CD14-positive monocyte (primary cell): ENCODE measurements around the gene MPPED1. TPM values are rescaled to one million over a fixed set of nuclear protein-coding genes. Genes with fewer than 3 reads are reported as not detected.

Experiments used
- DNase-seq, 3 donors: peaks; one replicate each; pipeline ENCODE4 v3.0.0-alpha.2; 2011 to 2022
- H2AFZ ChIP-seq: 2 replicates; pipeline ENCODE4 v1.6.0; 2012; ENCODE audit warnings: mild to moderate bottlenecking, low read depth, low read length, inconsistent platforms; ENCODE audit not compliant: insufficient read depth, poor library complexity, severe bottlenecking
- H3K27ac ChIP-seq, 2 donors: 1 replicate in 1 of 2; 2 replicates in 1 of 2; pipeline ENCODE4 v1.5.1; 2012 to 2013; ENCODE audit warnings: low read length in 2 of 2, control low read depth in 1 of 2, inconsistent platforms in 1 of 2, low read depth in 1 of 2, mild to moderate bottlenecking in 1 of 2
- H3K27me3 ChIP-seq, 2 donors: one replicate each; pipeline versions ENCODE4 v1.6.0 to v1.6.1; 2011 to 2013; ENCODE audit warnings: low read length in 2 of 2; ENCODE audit not compliant: control insufficient read depth in 2 of 2, insufficient read depth in 2 of 2
- H3K36me3 ChIP-seq, 2 donors: replicated peaks in 1 of 2; 1 replicate in 1 of 2; 2 replicates in 1 of 2; pipeline versions ENCODE4 v1.5.1 to v1.6.1; 2012 to 2013; ENCODE audit warnings: low read length in 2 of 2, control low read depth in 1 of 2, inconsistent platforms in 1 of 2, mild to moderate bottlenecking in 1 of 2; ENCODE audit not compliant: insufficient read depth in 2 of 2, control insufficient read depth in 1 of 2
- H3K4me1 ChIP-seq, 2 donors: 1 replicate in 1 of 2; 2 replicates in 1 of 2; pipeline versions ENCODE4 v1.5.1 to v1.6.1; 2012 to 2013; ENCODE audit warnings: low read length in 2 of 2, control low read depth in 1 of 2, inconsistent platforms in 1 of 2, mild to moderate bottlenecking in 1 of 2, moderate library complexity in 1 of 2; ENCODE audit not compliant: insufficient read depth in 2 of 2, control insufficient read depth in 1 of 2
- H3K4me2 ChIP-seq: replicated peaks from 2 replicates; pipeline ENCODE3; 2012; ENCODE audit warnings: low read length, moderate library complexity, mild to moderate bottlenecking; ENCODE audit not compliant: poor library complexity, severe bottlenecking; ENCODE audit errors: extremely low read depth
- H3K4me3 ChIP-seq, 3 experiments: fragments of 200-600 bp in 1 of 3; sonication (generic) in 1 of 3; replicated peaks in 1 of 3; 1 replicate in 2 of 3; 2 replicates in 1 of 3; pipeline ENCODE4 v1.5.1; 2011 to 2013; ENCODE audit warnings: low read length in 3 of 3, mild to moderate bottlenecking in 3 of 3, control low read depth in 2 of 3, low read depth in 2 of 3, inconsistent platforms in 1 of 3, moderate library complexity in 1 of 3
- H3K79me2 ChIP-seq: 2 replicates; pipeline ENCODE4 v1.6.0; 2012; ENCODE audit warnings: mild to moderate bottlenecking, control low read depth, inconsistent platforms, low read length, moderate library complexity; ENCODE audit not compliant: insufficient read depth
- H3K9ac ChIP-seq: 2 replicates; pipeline ENCODE4 v1.6.0; 2017; ENCODE audit warnings: low read length, mild to moderate bottlenecking; ENCODE audit not compliant: insufficient read depth, poor library complexity, severe bottlenecking
- H3K9me3 ChIP-seq, 2 donors: replicated peaks in 1 of 2; 1 replicate in 1 of 2; 2 replicates in 1 of 2; pipeline versions ENCODE4 v1.5.1 to v1.6.1; 2012 to 2013; ENCODE audit warnings: low read length in 2 of 2, control low read depth in 1 of 2; ENCODE audit not compliant: control insufficient read depth in 1 of 2, insufficient read depth in 1 of 2
- H4K20me1 ChIP-seq: 2 replicates; pipeline ENCODE4 v1.6.0; 2012; ENCODE audit warnings: mild to moderate bottlenecking, low read length, control low read depth, moderate library complexity; ENCODE audit not compliant: insufficient read depth
- H3K27ac Mint-ChIP-seq, 7 donors: one replicate each; pipeline ENCODE4 v1.8.0; 2020; ENCODE audit warnings: mild to moderate bottlenecking in 7 of 7, mixed read lengths in 7 of 7, moderate library complexity in 6 of 7, inconsistent platforms in 2 of 7
- H3K27me3 Mint-ChIP-seq, 3 donors: one replicate each; pipeline ENCODE4 v1.8.0; 2021 to 2022; ENCODE audit warnings: low read depth in 3 of 3, mild to moderate bottlenecking in 3 of 3, mixed read lengths in 3 of 3, moderate library complexity in 3 of 3, inconsistent platforms in 1 of 3
- H3K36me3 Mint-ChIP-seq, 2 donors: one replicate each; pipeline ENCODE4 v1.8.0; 2020; ENCODE audit warnings: mixed read lengths in 2 of 2, inconsistent platforms in 1 of 2, mild to moderate bottlenecking in 1 of 2
- H3K4me1 Mint-ChIP-seq: one replicate; pipeline ENCODE4 v1.8.0; 2020; ENCODE audit warnings: mild to moderate bottlenecking, mixed read lengths
- H3K4me3 Mint-ChIP-seq, 2 donors: one replicate each; pipeline ENCODE4 v1.8.0; 2020; ENCODE audit warnings: mild to moderate bottlenecking in 2 of 2, mixed read lengths in 2 of 2, moderate library complexity in 1 of 2
- H3K9me3 Mint-ChIP-seq, 7 donors: one replicate each; pipeline ENCODE4 v1.8.0; 2020 to 2022; ENCODE audit warnings: mixed read lengths in 7 of 7, mild to moderate bottlenecking in 6 of 7, moderate library complexity in 6 of 7, inconsistent platforms in 2 of 7
- CTCF ChIP-seq: fragments of 200-600 bp; IDR thresholded peaks from one replicate; pipeline ENCODE4 v1.8.0; 2022; ENCODE audit warnings: antibody characterized with exemption, mild to moderate bottlenecking
- WGBS: methylation state at CpG from one replicate; pipeline ENCODE4 v1.1.5; 2013; ENCODE audit warnings: missing lambda C conversion rate; ENCODE audit not compliant: insufficient coverage; 5-methylcytosine and 5-hydroxymethylcytosine counted together
- intact Hi-C, 2 donors: fragments of 100-400 bp; cut with micrococcal nuclease; formaldehyde crosslinking; loops; one replicate each; pipeline versions ENCODE4 v1.15.0 to v1.15.1; 2023
- polyA plus RNA-seq, 3 donors: library from polyadenylated mRNA; depleted of rRNA in 1 of 3; unstranded in 2 of 3; stranded (reverse) in 1 of 3; fragments of 300-500 nt in 2 of 3; fragments of >200 nt in 1 of 3; fragmentation: Illumina TruSeq in 2 of 3; gene quantifications; 1 replicate in 2 of 3; 2 replicates in 1 of 3; pipeline ENCODE4 v1.2.3, GENCODE V29; 2012 to 2021

The MPPED1 gene
- polyA plus RNA-seq, 3 donors = not detected

DNA sequence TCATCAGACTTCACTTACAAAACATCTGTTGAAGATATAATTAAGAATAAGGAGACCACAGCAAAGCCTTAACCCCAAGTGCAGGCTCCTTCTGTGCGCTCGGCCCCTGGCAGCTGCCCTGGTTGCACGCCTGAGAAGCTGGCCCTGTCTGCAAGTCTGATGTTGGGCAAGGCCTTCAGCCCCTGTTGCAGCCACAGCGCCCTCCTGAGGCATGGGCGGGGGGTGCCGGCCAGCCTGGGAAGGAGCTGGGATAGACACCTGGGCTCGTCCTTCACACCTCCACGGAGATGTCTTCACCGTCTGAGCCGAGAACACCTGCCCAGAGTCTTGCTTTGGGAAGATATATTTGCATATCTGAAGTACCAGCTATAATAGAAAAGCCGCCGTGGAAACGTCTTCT is 104.1 kb downstream of the MPPED1 start:
- Mint-ChIP-seq H3K9me3 (peaks cover 0 to 2% (median 0%) of the 10 kb centered on the region in 7 donors), H3K4me3 (no peak overlapping the region), H3K27ac (no peak overlapping the region), H3K27me3 (peaks cover 0 to 5% (median 4%) of the 10 kb centered on the region in 3 donors), H3K4me1 (no peaks in the 10 kb centered on the region), H3K36me3 (no peaks in the 10 kb centered on the region)
- Histone ChIP-seq H4K20me1 (no peaks in the 10 kb centered on the region), H3K4me1 (no peaks in the 10 kb centered on the region), H3K4me2 (no peak overlapping the region), H3K27ac (no peak overlapping the region), H3K79me2 (no peaks in the 10 kb centered on the region), H2AFZ (no peak overlapping the region), H3K9ac (no peak overlapping the region), H3K36me3 (no peaks in the 10 kb centered on the region), H3K27me3 (no peaks in the 10 kb centered on the region), H3K9me3 (no peaks in the 10 kb centered on the region), H3K4me3 (no peak overlapping the region)
- no peak for TF ChIP-seq CTCF
- intact Hi-C loops = no loop called here
- 71% methylated on average over 13 of the region's 13 CpGs for WGBS
- no peak for DNase-seq

GRCh38 chr22:43516386-43516785 is 104.6 kb downstream of the MPPED1 start:
- intact Hi-C loops = no loop called here
- no peak for TF ChIP-seq CTCF
- Mint-ChIP-seq H3K9me3 (peaks cover 0 to 2% (median 0%) of the 10 kb centered on the region in 7 donors), H3K36me3 (no peaks in the 10 kb centered on the region), H3K27ac (no peak overlapping the region), H3K27me3 (peaks cover 0 to 5% (median 4%) of the 10 kb centered on the region in 3 donors), H3K4me3 (no peak overlapping the region), H3K4me1 (no peaks in the 10 kb centered on the region)
- Histone ChIP-seq H3K4me3 (no peak overlapping the region), H3K4me2 (no peak overlapping the region), H3K4me1 (no peaks in the 10 kb centered on the region), H2AFZ (no peak overlapping the region), H3K36me3 (no peaks in the 10 kb centered on the region), H3K27ac (no peak overlapping the region), H3K9me3 (no peaks in the 10 kb centered on the region), H3K9ac (no peak overlapping the region), H4K20me1 (no peaks in the 10 kb centered on the region), H3K27me3 (no peaks in the 10 kb centered on the region), H3K79me2 (no peaks in the 10 kb centered on the region)
- DNase-seq = no peak
- WGBS = 91% methylated on average over 13 of the region's 14 CpGs
